SK-N-SH (cell line): ENCODE results near the gene SLC29A1. TPM values are rescaled to one million over a fixed set of nuclear protein-coding genes. Genes with fewer than 3 reads are reported as not detected.

ENCODE experiments used
- CTCF ChIA-PET: fragments of 300-600, 350-600 bp; formaldehyde crosslinking; extraction: SDS; loops from one replicate; lab custom pipeline; 2021; lab: Yijun Ruan, JAX
- POLR2A ChIA-PET: fragments of 350-600 bp; sonication (Branson Sonifier 250); formaldehyde crosslinking; extraction: SDS; loops from one replicate; lab custom pipeline; 2020; ENCODE audit warnings: antibody characterized with exemption, inconsistent platforms; lab: Yijun Ruan, JAX
- DNase-seq: peaks from one replicate; pipeline ENCODE4 v3.0.0; 2012
- H2AFZ ChIP-seq: fragments of 200-600 bp; sonication (generic); 2 replicates; pipeline ENCODE4 v1.8.1; 2016; ENCODE audit warnings: antibody characterized with exemption, mild to moderate bottlenecking, low read depth
- H3F3A ChIP-seq: fragments of 200-600 bp; sonication (generic); replicated peaks from 2 replicates; pipeline ENCODE3; 2016; ENCODE audit warnings: antibody characterized with exemption, mild to moderate bottlenecking; ENCODE audit not compliant: insufficient read depth
- H3K27ac ChIP-seq, 2 experiments: fragments of 200-500 bp in 1 of 2; fragments of 200-600 bp in 1 of 2; sonication (Bioruptor generic) in 1 of 2; sonication (generic), shearing (Covaris generic) in 1 of 2; 2 replicates each; pipeline versions ENCODE4 v1.5.1 to v1.6.1; 2014 to 2016; ENCODE audit warnings: low read depth in 2 of 2, inconsistent platforms in 1 of 2, low read length in 1 of 2, mild to moderate bottlenecking in 1 of 2, mixed read lengths in 1 of 2
- H3K27me3 ChIP-seq: fragments of 200-600 bp; sonication (generic), shearing (Covaris generic); 2 replicates; pipeline ENCODE4 v1.6.1; 2016; ENCODE audit warnings: mixed run types; ENCODE audit not compliant: insufficient read depth
- H3K36me3 ChIP-seq, 2 experiments: fragments of 200-500 bp in 1 of 2; fragments of 200-600 bp in 1 of 2; sonication (Bioruptor generic) in 1 of 2; sonication (generic) in 1 of 2; replicated peaks in 1 of 2; 2 replicates each; pipeline versions ENCODE3 to v1.5.1; 2014 to 2016; ENCODE audit warnings: low read length in 1 of 2, mild to moderate bottlenecking in 1 of 2; ENCODE audit not compliant: insufficient read depth in 2 of 2, control insufficient read depth in 1 of 2
- H3K4me1 ChIP-seq, 2 experiments: fragments of 200-500 bp in 1 of 2; fragments of 200-600 bp in 1 of 2; sonication (Bioruptor generic) in 1 of 2; sonication (generic), shearing (Covaris generic) in 1 of 2; 2 replicates each; pipeline versions ENCODE4 v1.5.1 to v1.6.1; 2014 to 2016; ENCODE audit warnings: low read depth in 1 of 2, low read length in 1 of 2, mixed run types in 1 of 2; ENCODE audit not compliant: insufficient read depth in 2 of 2, control insufficient read depth in 1 of 2
- H3K4me2 ChIP-seq: fragments of 200-600 bp; sonication (generic), shearing (Covaris generic); 2 replicates; pipeline ENCODE4 v1.6.1; 2017; ENCODE audit warnings: mixed run types
- H3K4me3 ChIP-seq, 2 experiments: fragments of 200-500 bp in 1 of 2; fragments of 200-600 bp in 1 of 2; sonication (Bioruptor generic) in 1 of 2; sonication (generic), shearing (Covaris generic) in 1 of 2; 2 replicates each; pipeline versions ENCODE4 v1.5.1 to v1.8.1; 2014 to 2016; ENCODE audit warnings: low read depth in 2 of 2, inconsistent platforms in 1 of 2, low read length in 1 of 2, mild to moderate bottlenecking in 1 of 2, mixed read lengths in 1 of 2, moderate library complexity in 1 of 2
- H3K79me2 ChIP-seq: fragments of 200-600 bp; sonication (generic); 2 replicates; pipeline ENCODE4 v1.8.1; 2017; ENCODE audit warnings: mild to moderate bottlenecking; ENCODE audit not compliant: insufficient read depth
- H3K9ac ChIP-seq: fragments of 200-600 bp; sonication (generic); 2 replicates; pipeline ENCODE4 v1.6.1; 2017; ENCODE audit warnings: mixed run types
- H3K9me2 ChIP-seq: fragments of 200-600 bp; sonication (generic); 2 replicates; pipeline ENCODE4 v1.6.1; 2017; ENCODE audit warnings: mixed run types
- H3K9me3 ChIP-seq: fragments of 200-600 bp; sonication (generic); 2 replicates; pipeline ENCODE4 v1.6.1; 2017; ENCODE audit warnings: mixed run types, mild to moderate bottlenecking, moderate library complexity
- H4K20me1 ChIP-seq: fragments of 200-600 bp; sonication (generic); 2 replicates; pipeline ENCODE4 v1.6.1; 2017; ENCODE audit warnings: mild to moderate bottlenecking, mixed run types; ENCODE audit not compliant: insufficient read depth
- CHD2 ChIP-seq: fragments of 150-350 bp; IDR thresholded peaks from 2 replicates; pipeline ENCODE4 v1.6.1; 2018; ENCODE audit warnings: low read length; ENCODE audit not compliant: partially characterized antibody
- EP300 ChIP-seq, 2 experiments: IDR thresholded peaks; 2 replicates each; pipeline versions ENCODE4 v1.4.0 to v1.6.1; 2012; ENCODE audit warnings: borderline replicate concordance in 1 of 2, low read depth in 1 of 2, low read length in 1 of 2
- EZH2phosphoT487 ChIP-seq: fragments of 200-600 bp; sonication (generic); IDR thresholded peaks from 2 replicates; pipeline ENCODE4 v1.6.1; 2017; ENCODE audit warnings: low read depth, mixed run types, mild to moderate bottlenecking, antibody characterized with exemption, moderate library complexity, borderline replicate concordance
- FOXJ3 ChIP-seq: sonication (generic); formaldehyde crosslinking; IDR thresholded peaks from 2 replicates; pipeline ENCODE4 v1.5.1; 2020; ENCODE audit warnings: mild to moderate bottlenecking, missing genetic modification reagents
- IRF3 ChIP-seq: fragments of 150-350 bp; IDR thresholded peaks from 2 replicates; pipeline ENCODE4 v1.6.1; 2016; ENCODE audit warnings: mild to moderate bottlenecking, low read depth, low read length
- MEF2A ChIP-seq: IDR thresholded peaks from 2 replicates; pipeline ENCODE4 v1.4.0; 2012; ENCODE audit warnings: low read depth, borderline replicate concordance
- NFIC ChIP-seq: IDR thresholded peaks from 2 replicates; pipeline ENCODE4 v1.4.0; 2012; ENCODE audit warnings: borderline replicate concordance
- PBX3 ChIP-seq: IDR thresholded peaks from 2 replicates; pipeline ENCODE4; 2012
- POLR2AphosphoS5 ChIP-seq: IDR thresholded peaks from 2 replicates; pipeline ENCODE4 v1.6.1; 2012; ENCODE audit warnings: low read depth, low read length
- RCOR1 ChIP-seq: fragments of 150-350 bp; IDR thresholded peaks from 2 replicates; pipeline ENCODE4 v1.6.1; 2017; ENCODE audit warnings: antibody characterized with exemption, low read length
- RFX5 ChIP-seq: IDR thresholded peaks from 2 replicates; pipeline ENCODE4 v1.6.1; 2012; ENCODE audit warnings: mild to moderate bottlenecking, improper control_type of control experiment, low read length
- SMC3 ChIP-seq: IDR thresholded peaks from 2 replicates; pipeline ENCODE4 v1.6.1; 2012; ENCODE audit warnings: low read depth, low read length, improper control_type of control experiment
- TCF12 ChIP-seq: IDR thresholded peaks from 2 replicates; pipeline ENCODE4 v1.4.0; 2012
- USF1 ChIP-seq: IDR thresholded peaks from 2 replicates; pipeline ENCODE4 v1.4.0; 2012; ENCODE audit warnings: low read depth, borderline replicate concordance
- YY1 ChIP-seq: IDR thresholded peaks from 2 replicates; pipeline ENCODE4 v1.4.0; 2012; ENCODE audit warnings: low read depth, mild to moderate bottlenecking
- WGBS: methylation state at CpG from one replicate; pipeline ENCODE4 v1.1.6; 2017; ENCODE audit warnings: low lambda C conversion rate; 5-methylcytosine and 5-hydroxymethylcytosine counted together
- polyA plus RNA-seq, 3 experiments: library from polyadenylated mRNA; depleted of rRNA; stranded (reverse); fragments of >200 nt; gene quantifications; 2 replicates each; pipeline ENCODE4 v1.2.3, GENCODE V29; 2012

The SLC29A1 gene
- polyA plus RNA-seq, 1 of the 3 experiments (the other 2 are of a cell fraction): 44.5 TPM

GRCh38 chr6:44271914-44272313 is 48.5 kb downstream of the SLC29A1 start (continued):
- no peak for TF ChIP-seq SMC3
- no peak for TF ChIP-seq MEF2A
- no peak for TF ChIP-seq FOXJ3 (CRISPR knock-in tag)
- no peak for TF ChIP-seq PBX3

GRCh38 chr6:44272529-44272928 is 49.1 kb downstream of the SLC29A1 start:
- no peak for DNase-seq
- WGBS: 75% methylated on average over 3 of the region's 3 CpGs
- Histone ChIP-seq H3K4me2 (no peak overlapping the region), H3K27me3 (peaks cover 36% of the 10 kb centered on the region), H3K9me2 (no peaks in the 10 kb centered on the region), H3F3A (peaks cover 7% of the 10 kb centered on the region), H3K4me3 (no peak overlapping the region), H2AFZ (no peak overlapping the region), H3K36me3 (no peaks in the 10 kb centered on the region), H3K4me1 (peaks cover 0 to 21% of the 10 kb centered on the region in 2 experiments; a peak in 1 of 4 replicates), H3K79me2 (no peaks in the 10 kb centered on the region), H3K27ac (no peak overlapping the region), H3K9me3 (no peaks in the 10 kb centered on the region)
- POLR2A ChIA-PET: no interaction called here
- CTCF ChIA-PET: interaction anchor here (7.2 to 9.1 kb wide), 2 partner anchors 30 to 63 kb away, joined by 220 to 238 read pairs; no protein-coding TSS in a partner anchor
- TF ChIP-seq TCF12: no peak
- no peak for TF ChIP-seq RCOR1
- no peak for TF ChIP-seq IRF3
- TF ChIP-seq CHD2: no peak
- no peak for TF ChIP-seq FOXJ3 (CRISPR knock-in tag)
- TF ChIP-seq USF1: no peak
- no peak for TF ChIP-seq YY1
- no peak for TF ChIP-seq EZH2phosphoT487
- TF ChIP-seq EP300 (IDR thresholded peaks at IDR 0.05; ENCODE audit: borderline replicate concordance in 1 of 2, low read depth in 1 of 2, low read length in 1 of 2): no peak
- TF ChIP-seq MEF2A: no peak
- TF ChIP-seq RFX5: no peak
- no peak for TF ChIP-seq POLR2AphosphoS5
- TF ChIP-seq NFIC: no peak
- TF ChIP-seq, all 33 proteins: peak for 0
- H3K9ac ChIP-seq: no peak overlapping the region
- no peaks in the 10 kb centered on the region for H4K20me1 ChIP-seq
